ENCODE results near the gene ZCWPW1.
"Not testable (repeated sequence)": the region's sequence is repeated elsewhere in the genome, so short reads cannot be mapped to it uniquely, and the experiment has no call there.

DNA sequence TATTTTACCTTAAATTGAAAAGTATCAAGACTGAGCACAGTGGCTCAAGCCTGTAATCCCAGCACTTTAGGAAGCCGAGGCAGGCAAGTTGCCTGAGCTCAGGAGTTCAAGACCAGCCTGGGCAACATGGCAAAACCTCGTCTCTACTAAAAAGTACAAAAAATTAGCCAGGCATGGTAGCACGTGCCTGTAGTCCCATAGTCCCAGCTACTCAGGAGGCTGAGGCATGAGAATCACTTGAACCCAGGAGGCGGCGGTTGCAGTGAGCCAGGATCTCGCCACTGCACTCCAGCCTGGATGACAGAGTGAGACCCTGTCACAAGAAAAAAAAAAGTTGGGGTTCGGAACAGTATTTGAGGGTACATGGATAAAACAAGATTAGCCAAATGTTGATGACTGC lies 10.7 kb upstream of the ZCWPW1 start:
- TF ChIP-seq, protein P1, sequence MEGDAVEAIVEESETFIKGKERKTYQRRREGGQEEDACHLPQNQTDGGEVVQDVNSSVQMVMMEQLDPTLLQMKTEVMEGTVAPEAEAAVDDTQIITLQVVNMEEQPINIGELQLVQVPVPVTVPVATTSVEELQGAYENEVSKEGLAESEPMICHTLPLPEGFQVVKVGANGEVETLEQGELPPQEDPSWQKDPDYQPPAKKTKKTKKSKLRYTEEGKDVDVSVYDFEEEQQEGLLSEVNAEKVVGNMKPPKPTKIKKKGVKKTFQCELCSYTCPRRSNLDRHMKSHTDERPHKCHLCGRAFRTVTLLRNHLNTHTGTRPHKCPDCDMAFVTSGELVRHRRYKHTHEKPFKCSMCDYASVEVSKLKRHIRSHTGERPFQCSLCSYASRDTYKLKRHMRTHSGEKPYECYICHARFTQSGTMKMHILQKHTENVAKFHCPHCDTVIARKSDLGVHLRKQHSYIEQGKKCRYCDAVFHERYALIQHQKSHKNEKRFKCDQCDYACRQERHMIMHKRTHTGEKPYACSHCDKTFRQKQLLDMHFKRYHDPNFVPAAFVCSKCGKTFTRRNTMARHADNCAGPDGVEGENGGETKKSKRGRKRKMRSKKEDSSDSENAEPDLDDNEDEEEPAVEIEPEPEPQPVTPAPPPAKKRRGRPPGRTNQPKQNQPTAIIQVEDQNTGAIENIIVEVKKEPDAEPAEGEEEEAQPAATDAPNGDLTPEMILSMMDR (conservative IDR thresholded peaks at IDR 0.05 in 1 of 2, IDR thresholded peaks at IDR 0.05 in 1 of 2; ENCODE audit: low read depth in 1 of 2, low read length in 2 of 2), result not testable (repeated sequence)
- not testable (repeated sequence) for TF ChIP-seq EZH2 (IDR thresholded peaks at IDR 0.05; ENCODE audit: low read length, missing control alignments)
